HG02623 (cell line): ENCODE measurements around the gene NPIPB6.

Source experiments
- ATAC-seq: cut with Tn5 transposase; IDR thresholded peaks from one replicate; pipeline ENCODE4 v1.9.1; 2021; ENCODE audit warnings: moderate library complexity; ENCODE audit not compliant: unreplicated experiment

NPIPB6 gene

DNA sequence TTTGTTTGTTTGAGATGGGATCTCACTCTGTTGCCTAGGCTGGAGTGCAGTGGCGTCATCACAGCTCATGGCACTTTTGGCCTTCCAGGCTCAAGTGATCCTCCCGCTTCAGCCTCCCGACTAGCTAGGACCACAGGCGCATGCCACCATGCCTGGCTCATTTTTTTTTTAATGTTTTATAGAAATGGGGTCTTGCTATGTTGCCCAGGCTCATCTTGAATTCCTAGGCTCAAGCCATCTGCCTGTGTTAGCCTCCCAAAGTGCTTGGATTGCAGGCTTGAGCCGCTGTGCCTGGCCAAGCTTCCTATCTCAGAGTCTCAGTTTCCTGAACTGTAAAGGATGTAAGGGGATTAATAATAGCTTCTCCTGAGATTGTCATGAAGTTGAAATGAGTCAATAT, 63.0 kb downstream of the NPIPB6 start:
- no peak for ATAC-seq

DNA sequence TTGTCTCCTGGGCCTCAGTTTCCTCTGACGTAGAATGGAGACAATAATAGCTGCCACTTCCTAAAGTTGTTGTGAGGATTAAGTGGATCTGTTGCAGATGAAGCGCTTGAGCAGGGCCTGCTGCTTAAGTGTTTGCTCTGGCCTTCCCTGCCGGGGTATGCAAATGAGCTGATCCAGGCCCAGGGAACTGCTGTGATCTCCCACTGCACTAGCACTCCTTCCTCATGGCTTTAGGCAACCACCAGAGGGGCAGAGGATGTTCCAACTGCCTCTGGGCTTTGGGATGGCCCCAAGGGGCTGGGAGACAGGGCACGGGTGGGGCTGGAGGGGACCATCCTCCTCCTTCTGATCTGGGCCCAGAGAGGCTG, 64.8 kb downstream of the NPIPB6 start:
- ATAC-seq, result no peak

DNA sequence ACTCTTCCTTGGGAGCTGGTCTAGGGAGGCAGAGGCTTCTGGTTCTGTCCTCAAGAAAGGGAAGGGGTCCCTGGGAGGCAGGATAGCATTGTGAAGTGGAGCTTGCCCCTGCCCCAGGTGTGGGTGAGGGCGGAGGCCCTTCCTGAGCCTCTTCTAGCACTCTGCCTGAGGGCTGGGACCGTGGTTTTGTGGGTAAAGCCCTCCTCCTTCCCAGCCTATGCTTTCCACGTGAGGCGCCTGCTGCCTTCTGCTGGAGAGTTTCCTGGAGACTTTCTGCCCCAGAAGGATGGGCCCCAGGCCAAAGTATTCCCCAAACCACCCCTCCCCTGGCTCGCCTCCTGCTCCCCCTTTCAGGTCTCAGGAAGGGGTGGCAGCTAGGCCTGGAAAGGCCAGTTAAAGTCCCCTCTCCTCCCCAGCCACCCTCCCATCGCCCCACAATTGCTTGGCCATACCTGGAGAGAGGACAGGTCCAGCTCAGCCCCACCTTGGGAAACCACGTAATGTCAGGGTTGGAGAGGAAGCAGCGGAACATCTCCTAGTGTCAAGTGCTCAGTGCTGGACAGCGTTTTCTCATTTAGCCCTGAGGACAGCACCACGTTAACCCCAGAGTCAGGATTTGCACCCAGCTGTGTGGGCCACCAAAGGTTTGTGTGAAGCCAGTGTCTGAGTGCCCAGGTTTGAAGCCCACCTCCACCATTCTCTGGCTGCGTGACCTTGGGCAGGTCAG, 65.4 kb downstream of the NPIPB6 start:
- no peak for ATAC-seq

DNA sequence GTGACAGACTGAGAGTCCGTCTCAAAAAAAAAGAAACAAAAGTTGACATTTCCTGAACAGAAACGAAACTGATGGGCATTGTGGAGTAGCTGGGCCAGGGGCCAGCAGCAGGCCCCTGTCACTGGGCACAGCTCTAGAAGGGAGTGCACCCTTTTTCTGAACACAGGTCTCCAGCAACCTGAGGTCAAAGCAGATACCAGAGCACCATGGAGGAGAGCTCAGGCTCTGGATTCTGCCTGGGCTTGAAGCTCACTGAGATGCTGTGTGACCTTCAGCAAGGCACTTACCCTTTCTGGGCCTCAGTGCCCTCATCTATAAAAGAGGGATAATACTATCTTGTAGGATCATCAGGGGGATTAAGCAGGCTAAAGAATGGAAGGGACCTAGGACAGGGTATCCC, 66.0 kb downstream of the NPIPB6 start:
- ATAC-seq, result no peak

DNA sequence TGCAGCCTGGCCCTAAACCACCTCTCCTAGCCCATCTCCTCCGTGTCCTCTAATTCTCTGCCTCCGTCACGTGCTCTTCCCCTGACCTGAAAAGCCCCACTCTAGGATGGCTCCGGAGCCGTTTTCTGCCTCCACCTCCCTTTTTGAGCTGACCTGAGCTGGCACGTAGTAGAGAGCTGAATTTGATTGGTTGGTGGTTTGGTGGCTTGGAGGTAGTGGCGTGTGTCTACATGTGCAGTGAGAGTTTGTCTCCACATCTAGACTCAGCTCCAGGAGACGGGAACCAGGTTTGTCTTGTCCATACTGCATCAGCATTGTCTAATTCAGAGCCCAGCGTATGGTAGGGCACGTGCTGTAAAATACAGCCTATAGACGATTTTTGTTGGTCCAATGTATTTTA, 68.0 kb downstream of the NPIPB6 start:
- no peak for ATAC-seq

DNA sequence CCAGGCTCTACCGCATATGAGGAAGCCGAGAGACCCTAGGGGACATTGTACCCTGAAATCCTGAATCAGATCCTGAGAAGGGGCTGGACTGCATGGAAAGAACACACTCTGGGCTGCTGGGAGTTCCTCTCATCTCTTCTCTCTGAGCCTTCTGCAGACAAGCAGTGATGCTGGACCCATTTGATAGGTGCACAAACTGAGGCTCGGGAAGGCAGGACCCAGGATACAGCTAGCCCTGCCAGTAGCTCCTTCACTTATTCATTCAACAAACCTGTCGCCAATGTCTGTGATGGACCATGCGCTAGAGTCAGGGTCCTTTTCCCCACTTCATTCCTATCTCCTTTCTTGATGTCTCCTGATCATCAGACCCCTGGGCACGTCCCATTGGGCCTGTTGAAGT, 69.1 kb downstream of the NPIPB6 start:
- no peak for ATAC-seq

DNA sequence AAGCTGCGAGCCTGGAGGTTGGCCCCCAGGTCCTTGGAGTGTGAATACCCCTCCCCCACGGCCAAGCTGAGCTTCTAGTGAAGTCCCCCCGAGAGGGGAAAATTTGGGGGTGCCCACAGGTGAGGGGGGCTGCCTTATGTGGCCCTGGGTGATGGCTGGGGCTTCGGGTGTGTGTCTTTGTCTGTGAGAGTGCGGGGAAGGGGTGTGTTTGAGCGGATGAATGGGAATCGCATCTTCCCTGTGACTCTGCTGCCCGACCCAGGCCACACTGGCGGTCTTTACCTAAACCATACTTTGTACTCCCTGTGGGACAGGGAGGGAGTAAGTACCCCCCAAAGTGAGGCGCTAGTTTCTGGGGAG, 69.7 kb downstream of the NPIPB6 start:
- ATAC-seq, result no peak

DNA sequence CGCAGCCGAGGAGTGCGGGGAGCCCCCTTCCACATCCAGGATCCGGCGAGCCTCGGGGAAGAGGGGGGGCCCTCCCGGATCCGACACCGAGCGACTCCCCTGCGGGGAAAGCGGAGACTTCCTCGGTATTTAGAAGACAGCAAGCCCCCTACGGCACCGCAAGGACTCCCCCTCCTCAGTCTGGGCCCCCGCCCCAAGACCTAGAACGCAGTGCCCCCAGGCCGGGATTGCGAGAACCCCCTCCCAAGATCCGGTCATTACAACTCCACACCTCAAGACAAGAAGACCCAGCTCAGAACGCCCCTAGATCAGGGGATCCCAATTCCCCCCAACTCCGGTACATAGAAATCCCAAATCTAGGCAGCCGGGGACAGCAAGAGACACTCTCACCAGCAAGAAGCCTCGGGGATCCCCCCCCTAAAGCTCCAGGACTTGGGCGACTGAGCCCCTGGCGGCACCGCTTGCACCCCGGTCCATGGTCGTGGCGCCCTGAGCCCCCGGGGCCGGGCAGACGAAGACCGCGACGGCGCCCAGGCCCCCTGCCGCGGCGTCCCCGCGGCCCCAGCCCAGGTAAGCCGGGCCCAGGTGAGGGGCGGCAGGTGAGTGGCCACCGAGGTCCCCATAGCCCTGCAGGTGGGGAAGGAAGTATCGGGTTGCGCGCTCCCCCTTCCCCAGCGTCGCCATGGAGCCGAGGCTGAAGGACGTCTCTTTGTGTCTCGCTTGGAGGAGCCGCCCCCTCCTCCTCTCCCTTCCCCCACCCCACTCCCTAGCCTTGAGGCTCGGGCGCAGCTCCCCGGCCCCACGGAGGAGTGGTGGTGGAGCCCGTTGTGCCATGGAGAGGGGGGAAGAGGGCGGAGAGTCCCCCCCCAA, 70.3 kb downstream of the NPIPB6 start:
- ATAC-seq, result no peak
